HG03025 (cell line): ENCODE data around the gene ARID5B.
A peak's percentile ranks its signal among the peaks of the same experiment; 100 is the strongest.

Source experiments
- ATAC-seq: cut with Tn5 transposase; IDR thresholded peaks from one replicate; pipeline ENCODE4 v1.9.1; 2021; ENCODE audit warnings: mild to moderate bottlenecking, moderate library complexity; ENCODE audit not compliant: unreplicated experiment, low FRiP score

ARID5B gene

DNA sequence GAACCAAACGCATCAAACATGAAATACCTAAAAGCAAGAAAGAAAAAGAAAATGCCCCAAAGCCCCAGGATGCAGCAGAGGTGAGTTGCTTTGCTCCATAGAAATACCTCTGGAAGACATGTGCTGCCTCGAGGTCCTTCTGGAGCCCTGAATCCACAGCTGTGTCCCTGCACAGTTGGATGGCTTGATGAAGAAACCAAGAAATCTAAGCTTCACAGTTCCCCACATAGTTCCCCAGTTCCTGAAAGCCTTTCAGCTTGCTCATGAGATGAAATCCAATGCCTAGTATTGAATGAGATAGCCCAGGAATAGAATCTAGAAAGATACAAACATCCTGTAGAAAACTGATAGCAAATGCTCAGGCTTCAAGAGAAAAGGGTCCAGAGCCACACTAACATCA lies 184.3 kb downstream of the ARID5B start:
- no peak for ATAC-seq

GRCh38 chr10:62087329-62087728 lies 185.8 kb downstream of the ARID5B start:
- ATAC-seq, result no peak

DNA sequence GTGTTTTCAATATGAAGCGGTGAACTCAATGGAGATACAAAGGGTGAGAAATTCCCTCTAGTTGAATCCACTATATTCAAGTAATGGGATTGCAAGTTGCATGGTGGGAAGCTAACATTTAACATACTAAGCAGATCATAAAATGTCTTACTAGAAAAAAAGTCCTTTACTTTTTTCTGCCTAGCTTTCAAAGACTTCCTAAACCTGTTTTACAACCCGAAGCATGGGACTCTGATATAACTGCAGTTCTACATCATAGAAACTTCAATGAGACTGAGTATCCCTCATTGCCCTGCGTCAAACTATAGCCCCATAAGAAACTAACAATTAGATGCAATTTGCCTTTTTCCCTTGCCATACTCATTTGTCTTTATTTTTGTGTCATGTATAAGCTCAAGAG lies 187.3 kb downstream of the ARID5B start:
- no peak for ATAC-seq

DNA sequence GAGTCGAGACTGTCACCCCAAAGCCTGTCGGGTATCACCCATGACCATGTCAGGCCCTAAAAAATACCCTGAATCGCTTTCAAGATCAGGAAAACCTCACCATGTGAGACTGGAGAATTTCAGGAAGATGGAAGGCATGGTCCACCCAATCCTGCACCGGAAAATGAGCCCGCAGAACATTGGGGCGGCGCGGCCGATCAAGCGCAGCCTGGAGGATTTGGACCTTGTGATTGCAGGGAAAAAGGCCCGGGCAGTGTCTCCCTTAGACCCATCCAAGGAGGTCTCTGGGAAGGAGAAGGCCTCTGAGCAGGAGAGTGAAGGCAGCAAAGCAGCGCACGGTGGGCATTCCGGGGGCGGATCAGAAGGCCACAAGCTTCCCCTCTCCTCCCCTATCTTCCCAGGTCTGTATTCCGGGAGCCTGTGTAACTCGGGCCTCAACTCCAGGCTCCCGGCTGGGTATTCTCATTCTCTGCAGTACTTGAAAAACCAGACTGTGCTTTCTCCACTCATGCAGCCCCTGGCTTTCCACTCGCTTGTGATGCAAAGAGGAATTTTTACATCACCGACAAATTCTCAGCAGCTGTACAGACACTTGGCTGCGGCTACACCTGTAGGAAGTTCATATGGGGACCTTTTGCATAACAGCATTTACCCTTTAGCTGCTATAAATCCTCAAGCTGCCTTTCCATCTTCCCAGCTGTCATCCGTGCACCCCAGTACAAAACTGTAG lies 191.0 kb downstream of the ARID5B start:
- no peak for ATAC-seq

GRCh38 chr10:62093863-62094291 lies 192.4 kb downstream of the ARID5B start:
- no peak for ATAC-seq

DNA sequence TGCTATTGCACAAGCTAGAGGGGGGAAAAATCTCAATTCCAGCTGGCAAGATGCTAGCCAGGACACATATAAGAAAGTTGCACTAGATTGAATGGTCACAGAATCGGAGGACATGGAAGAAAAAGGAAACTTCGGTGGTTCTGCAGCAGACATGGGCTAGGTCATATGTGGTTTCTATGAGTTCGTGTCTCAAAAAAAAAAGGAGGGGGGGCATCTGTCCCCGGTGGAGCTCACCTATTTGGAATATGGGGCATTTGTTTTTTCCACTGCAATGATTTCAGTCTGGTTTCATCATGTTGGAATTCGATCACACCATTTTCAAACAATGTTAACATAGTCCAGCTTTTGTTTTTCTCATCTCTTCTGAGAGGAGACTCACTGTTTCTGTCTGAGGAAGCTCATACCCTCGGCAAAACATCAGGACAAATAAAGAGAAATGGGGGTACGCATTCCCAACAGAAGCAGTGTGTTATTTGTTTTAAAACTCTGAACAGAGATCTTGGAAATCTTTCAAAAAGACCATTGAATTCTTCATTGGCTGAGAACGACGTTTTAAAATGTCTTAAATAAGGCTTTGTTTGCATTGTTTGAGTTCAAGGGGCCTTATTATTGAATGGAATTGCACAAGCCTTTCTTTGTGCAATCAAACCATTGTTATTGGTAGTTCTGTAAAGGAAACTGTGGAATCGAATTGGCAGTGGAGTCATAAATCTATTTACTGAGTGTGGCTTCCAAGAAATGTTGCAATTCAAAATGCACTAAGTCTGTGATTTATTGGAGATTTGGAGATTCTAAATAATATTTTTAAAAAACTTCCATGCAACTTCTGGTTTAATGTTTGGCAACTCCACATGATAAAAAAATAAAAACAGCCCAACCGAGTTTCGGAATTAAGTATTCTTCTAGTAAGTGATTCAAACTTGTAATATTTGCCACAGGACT lies 194.0 kb downstream of the ARID5B start:
- no peak for ATAC-seq

- ATAC-seq, result no peak
Measured at GRCh38 chr10:62096256-62096933, 194.9 kb downstream of the ARID5B start.

GRCh38 chr10:62098278-62099121 lies 197.0 kb downstream of the ARID5B start:
- no peak for ATAC-seq

DNA sequence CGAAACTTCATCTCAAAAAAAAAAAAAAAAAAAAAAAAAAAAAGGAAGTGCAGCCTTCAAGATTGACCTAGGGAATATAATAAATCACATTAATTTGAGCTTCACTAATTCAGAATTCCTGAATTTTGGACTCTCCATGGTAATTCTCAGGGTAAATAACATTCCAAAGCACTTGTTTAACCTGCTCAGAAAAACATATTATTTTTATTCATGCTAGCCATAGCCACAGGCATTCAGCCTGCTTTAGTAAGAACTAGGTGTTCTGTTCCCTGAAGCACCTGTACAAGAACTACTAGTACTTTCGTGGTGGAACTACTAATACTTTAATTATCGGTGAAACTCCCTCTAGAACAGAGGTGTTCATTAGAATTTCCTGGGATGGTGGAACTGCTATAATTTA lies 197.8 kb downstream of the ARID5B start:
- no peak for ATAC-seq

DNA sequence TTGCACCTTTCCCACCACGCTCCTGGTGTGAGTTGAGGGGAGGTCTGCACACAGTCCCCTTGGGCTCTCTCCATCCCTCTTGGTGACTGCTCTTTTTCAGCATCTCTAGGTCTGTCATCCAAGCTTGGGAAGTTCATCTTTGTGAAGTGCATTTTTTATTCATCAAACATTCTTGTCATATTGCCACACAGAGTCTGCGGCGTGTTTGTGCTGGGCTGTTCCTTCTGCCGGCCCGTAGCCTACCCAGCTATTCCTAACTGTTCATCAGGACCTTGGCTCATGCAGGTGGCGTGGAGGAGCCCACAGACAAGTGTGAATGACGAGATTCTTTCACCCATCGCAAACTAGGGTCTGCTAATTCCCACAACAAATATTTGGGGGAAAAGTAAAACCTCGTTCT lies 202.4 kb downstream of the ARID5B start:
- no peak for ATAC-seq

- ATAC-seq, result no peak
Measured at GRCh38 chr10:62106929-62107519, 205.5 kb downstream of the ARID5B start.

DNA sequence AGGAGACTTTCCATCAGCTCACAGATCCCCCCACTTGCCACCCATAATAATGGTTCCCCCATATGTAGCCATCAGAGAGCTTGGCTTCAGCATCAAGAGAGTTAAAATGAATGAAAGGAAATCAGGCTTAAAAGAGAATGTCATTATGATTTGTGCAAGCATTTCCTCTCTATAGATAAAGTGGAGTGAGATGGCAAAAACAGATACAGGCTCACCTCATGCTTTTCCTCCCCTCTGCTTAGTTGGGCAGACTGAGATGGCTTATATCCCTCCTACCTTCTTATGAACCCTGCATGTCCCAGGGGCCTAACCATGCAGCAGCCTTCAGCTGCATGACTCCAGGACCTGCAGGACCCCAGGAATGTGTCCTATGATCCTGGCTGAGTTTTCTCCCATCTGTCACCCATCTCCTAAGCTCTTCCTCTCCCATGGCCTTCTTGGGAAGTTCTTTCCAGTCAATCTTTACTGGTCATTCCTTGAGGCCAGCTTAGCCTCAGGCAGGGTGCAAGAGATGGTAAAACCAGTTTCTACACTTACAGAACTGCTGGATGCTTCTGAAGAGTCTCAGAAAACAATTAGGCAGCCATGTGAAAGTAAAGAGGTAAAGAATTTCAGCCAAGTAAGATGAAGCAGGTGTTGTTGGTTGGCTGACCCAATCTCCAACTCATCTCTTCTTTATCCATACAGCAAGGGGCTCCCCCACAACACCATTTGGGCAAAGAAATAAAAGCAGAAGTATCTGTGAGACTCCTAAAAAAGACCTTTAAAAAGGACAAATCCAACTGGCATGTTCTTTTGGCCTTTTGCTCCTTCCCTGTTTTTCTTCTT lies 207.5 kb downstream of the ARID5B start:
- ATAC-seq, result no peak

GRCh38 chr10:62109587-62110293 lies 208.2 kb downstream of the ARID5B start:
- peak; percentile 58 for ATAC-seq

DNA sequence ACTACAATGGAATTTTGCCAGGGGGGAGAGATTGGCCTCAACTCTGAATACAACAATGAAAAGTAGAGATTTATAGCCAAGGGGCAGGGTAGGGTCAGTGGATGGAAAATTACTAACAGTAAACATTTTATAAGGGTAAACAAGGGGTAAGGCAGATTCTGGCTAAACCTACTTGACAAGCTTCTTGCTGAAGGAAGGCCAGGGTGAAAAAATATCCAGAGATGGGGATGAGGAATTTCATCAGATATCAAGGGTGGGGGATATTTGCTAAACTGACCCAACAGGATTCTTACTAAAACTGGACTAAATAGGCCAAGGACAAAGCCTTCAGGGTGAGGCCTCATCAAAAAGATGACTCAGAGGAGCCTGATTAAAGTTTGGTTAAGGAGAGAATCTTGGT lies 210.8 kb downstream of the ARID5B start:
- no peak for ATAC-seq

DNA sequence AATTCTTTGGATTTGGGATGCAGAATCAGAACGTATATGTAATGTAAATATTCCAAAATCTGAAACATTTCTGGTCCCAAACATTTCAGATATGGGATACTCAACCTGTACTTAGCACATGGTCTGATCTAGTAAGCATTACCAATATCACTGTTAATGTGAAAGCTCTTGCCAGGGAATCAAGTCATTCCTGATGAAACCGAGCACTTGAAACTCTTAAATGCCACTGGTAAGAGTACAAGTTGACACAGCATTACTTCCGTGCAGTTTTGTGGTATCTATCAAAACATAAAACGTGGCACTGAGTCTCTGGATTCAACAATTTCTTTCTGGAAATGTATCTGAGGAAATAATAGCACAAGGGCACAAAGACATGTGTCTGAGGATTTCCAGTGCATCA lies 211.5 kb downstream of the ARID5B start:
- ATAC-seq, result no peak

DNA sequence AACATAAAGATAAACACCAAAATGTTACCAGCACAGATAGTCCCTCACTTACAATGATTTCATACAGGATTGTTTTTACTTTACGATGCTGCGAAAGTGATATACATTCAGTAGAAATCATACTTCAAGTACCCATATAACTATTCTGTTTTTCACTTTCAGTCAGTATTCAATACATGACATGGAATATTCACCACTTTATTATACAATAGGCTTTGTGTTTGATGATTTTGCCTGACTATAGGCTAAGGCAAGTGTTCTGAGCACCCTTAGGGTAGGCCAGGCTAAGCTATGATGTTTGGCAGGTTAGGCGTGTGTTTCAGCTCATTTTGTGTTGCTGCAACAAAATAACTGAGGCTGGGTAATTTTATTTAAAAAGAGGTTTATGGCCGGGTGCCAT lies 212.2 kb downstream of the ARID5B start:
- no peak for ATAC-seq

DNA sequence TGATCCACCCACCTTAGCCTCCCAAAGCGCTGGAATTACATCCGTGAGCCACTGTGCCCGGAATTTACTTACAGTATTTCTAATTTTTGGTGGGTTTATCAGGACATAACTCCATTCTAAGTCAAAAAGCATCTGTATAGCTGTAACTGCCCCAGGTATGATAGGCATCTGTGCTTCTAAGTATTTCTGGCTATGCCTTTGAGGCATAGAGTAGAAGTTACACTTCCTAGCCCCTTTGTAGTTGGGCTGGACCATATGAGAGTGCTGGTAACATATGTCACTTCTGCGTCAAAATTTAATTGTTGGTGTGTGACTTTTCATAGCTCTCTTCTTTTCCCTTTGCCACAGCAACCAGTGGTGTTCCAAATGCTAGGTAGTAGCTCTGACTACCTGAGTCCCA lies 213.8 kb downstream of the ARID5B start:
- ATAC-seq, result no peak

GRCh38 chr10:62115842-62116241 lies 214.3 kb downstream of the ARID5B start:
- ATAC-seq, result no peak
